HepG2 (cell line): ENCODE measurements around the gene CLEC6A.

Source experiments
- ELK4 ChIP-seq: sonication (generic); formaldehyde crosslinking; IDR thresholded peaks from 2 replicates; pipeline ENCODE4 v1.9.0; 2021; ENCODE audit warnings: missing genetic modification reagents, borderline replicate concordance
- ESRRA ChIP-seq: sonication (generic); formaldehyde crosslinking; IDR thresholded peaks from 2 replicates; pipeline ENCODE4 v1.5.1; 2020; ENCODE audit warnings: mild to moderate bottlenecking, low read depth, missing genetic modification reagents
- HCFC1 ChIP-seq: fragments of 150-350 bp; IDR thresholded peaks from 2 replicates; pipeline ENCODE4 v1.6.1; 2014; ENCODE audit warnings: low read depth, low read length
- NFYC ChIP-seq: IDR thresholded peaks from 2 replicates; pipeline ENCODE4 v1.6.1; 2016; ENCODE audit warnings: missing genetic modification reagents, missing compliant biosample characterization
- NR2F2 ChIP-seq: IDR thresholded peaks from 2 replicates; pipeline ENCODE4 v1.6.1; 2012; ENCODE audit warnings: low read depth, inconsistent platforms, borderline replicate concordance
- POLR2AphosphoS5 ChIP-seq: IDR thresholded peaks from 2 replicates; pipeline ENCODE4 v1.6.1; 2012; ENCODE audit warnings: low read depth, low read length
- SP1 ChIP-seq, 2 experiments: fragments of 450-650 bp in 1 of 2; sonication (generic) in 1 of 2; formaldehyde crosslinking in 1 of 2; IDR thresholded peaks; 2 replicates each; pipeline versions ENCODE4 v1.4.0 to v1.6.1; 2016 to 2020; ENCODE audit warnings: missing genetic modification reagents in 1 of 2
- ZNF274 ChIP-seq: sonication (generic); formaldehyde crosslinking; IDR thresholded peaks from 2 replicates; pipeline ENCODE4 v1.5.1; 2020; ENCODE audit warnings: mild to moderate bottlenecking, missing genetic modification reagents
- ZNF326 ChIP-seq: sonication (generic); formaldehyde crosslinking; IDR thresholded peaks from 2 replicates; pipeline ENCODE4 v1.4.0; 2020; ENCODE audit warnings: missing genetic modification reagents, borderline replicate concordance
- ZNF766 ChIP-seq: sonication (generic); formaldehyde crosslinking; IDR thresholded peaks from 2 replicates; pipeline ENCODE4 v1.5.0; 2020; ENCODE audit warnings: missing genetic modification reagents, borderline replicate concordance
- ZNF841 ChIP-seq: sonication (generic); formaldehyde crosslinking; IDR thresholded peaks from 2 replicates; pipeline ENCODE4 v1.8.1; 2023; ENCODE audit warnings: missing genetic modification reagents, borderline replicate concordance

DNA sequence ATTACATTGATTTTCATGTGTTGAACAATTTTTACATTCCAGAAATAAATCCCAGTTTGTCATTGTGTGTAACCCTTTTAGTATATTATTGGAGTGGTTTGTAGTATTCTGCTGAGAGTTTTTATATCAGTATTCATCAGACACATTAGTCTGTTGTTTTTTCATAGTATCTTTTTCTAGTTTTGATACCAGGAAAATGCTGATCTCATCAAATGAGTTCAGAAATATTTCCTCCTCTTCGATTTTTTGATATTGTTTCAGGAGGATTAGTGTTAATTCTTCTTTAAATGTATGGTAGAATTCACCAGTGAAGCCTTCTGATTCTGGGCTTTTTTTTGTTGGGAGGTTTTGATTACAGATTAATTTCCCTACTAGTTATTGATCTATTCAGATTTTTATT lies 15.3 kb downstream of the CLEC6A start:
- TF ChIP-seq ZNF766 (CRISPR knock-in tag) (no peak), ELK4 (CRISPR knock-in tag) (no peak), ZNF841 (CRISPR knock-in tag) (no peak), ZNF274 (no peak), POLR2AphosphoS5 (no peak), ZNF326 (CRISPR knock-in tag) (no peak), NR2F2 (no peak), NFYC (CRISPR knock-in tag) (no peak), HCFC1 (no peak), ESRRA (CRISPR knock-in tag) (no peak), SP1 (IDR thresholded peaks at IDR 0.05) (no peak), SP1 (CRISPR knock-in tag; IDR thresholded peaks at IDR 0.05) (no peak)
